DOHH2 (cell line): ENCODE measurements around the gene COL20A1.

Experiments used
- H3F3A ChIP-seq: fragments of 200-600 bp; sonication (generic), shearing (Covaris generic); 2 replicates; pipeline ENCODE4 v1.6.0; 2016; ENCODE audit warnings: antibody characterized with exemption, mild to moderate bottlenecking; ENCODE audit not compliant: control insufficient read depth, insufficient read depth
- H3K27ac ChIP-seq: fragments of 200-600 bp; sonication (generic); 2 replicates; pipeline ENCODE4 v1.5.1; 2014; ENCODE audit warnings: low read depth, mild to moderate bottlenecking, low read length, moderate library complexity
- H3K27me3 ChIP-seq: fragments of 200-600 bp; sonication (generic); 2 replicates; pipeline ENCODE4 v1.6.1; 2014; ENCODE audit warnings: mild to moderate bottlenecking, low read length, mixed read lengths; ENCODE audit not compliant: control insufficient read depth
- H3K36me3 ChIP-seq: fragments of 200-600 bp; sonication (generic); 2 replicates; pipeline ENCODE4 v1.6.1; 2014; ENCODE audit warnings: mild to moderate bottlenecking, low read length, moderate library complexity, mixed read lengths; ENCODE audit not compliant: control insufficient read depth
- H3K4me1 ChIP-seq: fragments of 200-600 bp; sonication (generic); 2 replicates; pipeline ENCODE4 v1.6.1; 2014; ENCODE audit warnings: mild to moderate bottlenecking, low read length, mixed read lengths; ENCODE audit not compliant: control insufficient read depth
- H3K4me2 ChIP-seq: fragments of 200-600 bp; sonication (generic); 2 replicates; pipeline ENCODE4 v1.6.0; 2014; ENCODE audit warnings: mild to moderate bottlenecking, low read length, moderate library complexity
- H3K4me3 ChIP-seq: fragments of 200-600 bp; sonication (generic); 2 replicates; pipeline ENCODE4 v1.5.1; 2014; ENCODE audit warnings: mild to moderate bottlenecking, low read length, mixed read lengths
- H3K79me2 ChIP-seq: fragments of 200-600 bp; sonication (generic); 2 replicates; pipeline ENCODE4 v1.6.1; 2014; ENCODE audit warnings: mild to moderate bottlenecking, low read length, mixed read lengths; ENCODE audit not compliant: control insufficient read depth
- H3K9me2 ChIP-seq: fragments of 200-600 bp; sonication (generic); replicated peaks from 2 replicates; pipeline ENCODE4 v1.6.1; 2014; ENCODE audit warnings: mild to moderate bottlenecking, low read length, mixed read lengths; ENCODE audit not compliant: control insufficient read depth
- H3K9me3 ChIP-seq: fragments of 200-600 bp; sonication (generic); 2 replicates; pipeline ENCODE4 v1.6.1; 2014; ENCODE audit warnings: antibody characterized with exemption, low read length, mixed read lengths; ENCODE audit not compliant: control insufficient read depth, insufficient read depth
- H4K20me1 ChIP-seq: fragments of 200-600 bp; sonication (generic); 2 replicates; pipeline ENCODE4 v1.6.0; 2014; ENCODE audit warnings: low read depth, mild to moderate bottlenecking, antibody characterized with exemption, low read length, moderate library complexity; ENCODE audit not compliant: control insufficient read depth, insufficient read depth
- CTCF ChIP-seq: fragments of 200-600 bp; sonication (generic); IDR thresholded peaks from one replicate; pipeline ENCODE4 v1.5.1; 2014; ENCODE audit warnings: antibody characterized with exemption, mild to moderate bottlenecking, low read depth, low read length; ENCODE audit not compliant: poor library complexity, severe bottlenecking
- EZH2phosphoT487 ChIP-seq: fragments of 200-600 bp; sonication (generic); IDR thresholded peaks from 2 replicates; pipeline ENCODE4 v1.6.1; 2017; ENCODE audit warnings: borderline replicate concordance, mild to moderate bottlenecking, antibody characterized with exemption, low read length, moderate library complexity, mixed read lengths

The COL20A1 gene

GRCh38 chr20:63314015-63314471, 21.1 kb downstream of the COL20A1 start:
- no peaks in the 10 kb centered on the region for H3K27me3 ChIP-seq
- H3K9me2 ChIP-seq, result no peaks in the 10 kb centered on the region
- no peak overlapping the region for H3K27ac ChIP-seq
- no peaks in the 10 kb centered on the region for H4K20me1 ChIP-seq
- no peak for TF ChIP-seq EZH2phosphoT487
- no peak for TF ChIP-seq CTCF
- H3K4me2 ChIP-seq, result no peak overlapping the region
- H3K36me3 ChIP-seq, result no peaks in the 10 kb centered on the region
- no peaks in the 10 kb centered on the region for H3K79me2 ChIP-seq
- H3K4me1 ChIP-seq, result no peaks in the 10 kb centered on the region
- H3F3A ChIP-seq, result no peaks in the 10 kb centered on the region
- no peaks in the 10 kb centered on the region for H3K9me3 ChIP-seq
- H3K4me3 ChIP-seq, result no peak overlapping the region

- H3K9me3 ChIP-seq, result no peaks in the 10 kb centered on the region
- H3K27me3 ChIP-seq, result no peaks in the 10 kb centered on the region
- H3K79me2 ChIP-seq, result no peaks in the 10 kb centered on the region
- H3F3A ChIP-seq, result no peaks in the 10 kb centered on the region
- no peaks in the 10 kb centered on the region for H3K9me2 ChIP-seq
- no peak overlapping the region for H3K4me3 ChIP-seq
- no peak overlapping the region for H3K27ac ChIP-seq
- no peaks in the 10 kb centered on the region for H3K4me1 ChIP-seq
- TF ChIP-seq EZH2phosphoT487 (no peak), CTCF (no peak)
- no peak overlapping the region for H3K4me2 ChIP-seq
- no peaks in the 10 kb centered on the region for H3K36me3 ChIP-seq
- H4K20me1 ChIP-seq, result no peaks in the 10 kb centered on the region
These were observed 21.7 kb downstream of the COL20A1 start for GRCh38 chr20:63314566-63315239.

GRCh38 chr20:63315240-63315689, 22.3 kb downstream of the COL20A1 start:
- H3K36me3 ChIP-seq, result no peaks in the 10 kb centered on the region
- no peaks in the 10 kb centered on the region for H3K27me3 ChIP-seq
- H3K4me1 ChIP-seq, result no peaks in the 10 kb centered on the region
- H3F3A ChIP-seq, result no peaks in the 10 kb centered on the region
- no peak overlapping the region for H3K27ac ChIP-seq
- H3K4me3 ChIP-seq, result no peak overlapping the region
- no peak overlapping the region for H3K4me2 ChIP-seq
- H3K9me2 ChIP-seq, result no peaks in the 10 kb centered on the region
- no peaks in the 10 kb centered on the region for H3K79me2 ChIP-seq
- TF ChIP-seq EZH2phosphoT487 (no peak), CTCF (no peak)
- H4K20me1 ChIP-seq, result no peaks in the 10 kb centered on the region
- no peaks in the 10 kb centered on the region for H3K9me3 ChIP-seq
